NB4 (cell line): ENCODE results near the gene KLC1.

ENCODE experiments used
- POLR2A ChIP-seq: IDR thresholded peaks from 2 replicates; pipeline ENCODE4 v1.6.1; 2011; ENCODE audit warnings: mild to moderate bottlenecking; ENCODE audit not compliant: insufficient read length; ENCODE audit errors: extremely low read depth
- TF ChIP-seq, protein P1 (sequence below): IDR thresholded peaks from 2 replicates; pipeline ENCODE4 v1.6.1; 2011; ENCODE audit warnings: low read depth, low read length

DNA sequence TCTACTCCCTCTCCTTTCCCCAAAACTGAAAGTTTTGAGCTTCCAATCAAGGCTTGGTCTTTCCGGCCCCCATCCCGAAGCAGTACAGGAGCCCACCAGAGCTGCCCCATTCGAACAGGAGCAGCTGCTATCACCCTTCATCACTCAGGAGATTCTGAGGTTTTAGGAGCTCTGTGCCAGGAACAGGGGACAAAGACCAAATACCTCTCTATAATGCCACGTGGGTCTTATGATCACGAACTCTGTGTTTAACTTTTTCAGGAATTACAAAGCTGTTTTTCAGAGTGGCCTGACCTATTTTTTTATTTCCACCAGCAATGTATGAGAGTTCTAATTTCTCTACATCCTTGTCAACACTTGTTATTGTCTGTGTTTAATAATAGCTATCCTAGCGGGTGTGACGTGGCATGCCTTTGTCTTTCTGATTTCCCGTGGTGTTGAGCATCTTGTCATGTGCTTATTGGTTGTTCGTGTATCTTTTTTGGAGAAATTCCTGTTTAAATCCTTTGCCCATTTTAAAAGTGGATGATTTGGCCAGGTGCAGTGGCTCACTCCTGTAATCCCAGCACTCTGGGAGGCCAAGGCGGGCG lies 44.6 kb upstream of the KLC1 start:
- no peak for TF ChIP-seq POLR2A
- TF ChIP-seq, protein P1, sequence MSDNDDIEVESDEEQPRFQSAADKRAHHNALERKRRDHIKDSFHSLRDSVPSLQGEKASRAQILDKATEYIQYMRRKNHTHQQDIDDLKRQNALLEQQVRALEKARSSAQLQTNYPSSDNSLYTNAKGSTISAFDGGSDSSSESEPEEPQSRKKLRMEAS: no peak
